NCI-H345 treated with DMSO at 0.1 percent for 48 hours (cell line): ENCODE measurements around the gene PXMP4.
"Not testable (repeated sequence)": the region's sequence is repeated elsewhere in the genome, so short reads cannot be mapped to it uniquely, and the experiment has no call there.

Experiments
- DNase-seq: peaks from one replicate; lab custom pipeline; 2025; ENCODE audit not compliant: unreplicated experiment; lab: John Stamatoyannopoulos, UW

Gene PXMP4

GRCh38 chr20:33719989-33720709 lies at the start of gene PXMP4:
TSS of gene PXMP4 (minus strand) at chr20:33720310. CDS start at chr20:33720207, 103 bp downstream.
- peak; percentile 99 for DNase-seq

GRCh38 chr20:33769043-33769442 lies 48.9 kb upstream of the PXMP4 start:
- DNase-seq: no peak

GRCh38 chr20:33767777-33768138 lies 47.6 kb upstream of the PXMP4 start:
- no peak for DNase-seq

- no peak for DNase-seq
These were observed 46.6 kb upstream of the PXMP4 start for GRCh38 chr20:33766686-33767085.

- no peak for DNase-seq
These were observed 45.5 kb upstream of the PXMP4 start for GRCh38 chr20:33765592-33765991.

GRCh38 chr20:33765099-33765498 lies 45.0 kb upstream of the PXMP4 start:
- DNase-seq: no peak

- DNase-seq: no peak
These were observed 41.7 kb upstream of the PXMP4 start for GRCh38 chr20:33761698-33762250.

GRCh38 chr20:33757458-33757857 lies 37.3 kb upstream of the PXMP4 start:
- DNase-seq: no peak

- DNase-seq: no peak
These were observed 36.9 kb upstream of the PXMP4 start for GRCh38 chr20:33757046-33757445.

GRCh38 chr20:33755936-33756490 lies 35.9 kb upstream of the PXMP4 start:
- DNase-seq: not testable (repeated sequence)

- DNase-seq: no peak
These were observed 33.7 kb upstream of the PXMP4 start for GRCh38 chr20:33753763-33754162.

GRCh38 chr20:33753143-33753542 lies 33.0 kb upstream of the PXMP4 start:
- no peak for DNase-seq

GRCh38 chr20:33751775-33752174 lies 31.7 kb upstream of the PXMP4 start:
- no peak for DNase-seq

- DNase-seq: no peak
These were observed 26.4 kb upstream of the PXMP4 start for GRCh38 chr20:33746325-33746998.

GRCh38 chr20:33744773-33745385 lies 24.8 kb upstream of the PXMP4 start:
- no peak for DNase-seq

GRCh38 chr20:33744181-33744580 lies 24.1 kb upstream of the PXMP4 start:
- no peak for DNase-seq

- no peak for DNase-seq
These were observed 20.1 kb upstream of the PXMP4 start for GRCh38 chr20:33740189-33740588.

GRCh38 chr20:33739493-33739892 lies 19.4 kb upstream of the PXMP4 start:
- no peak for DNase-seq

- no peak for DNase-seq
These were observed 16.9 kb upstream of the PXMP4 start for GRCh38 chr20:33736962-33737361.

- DNase-seq: no peak
These were observed 13.8 kb upstream of the PXMP4 start for GRCh38 chr20:33733654-33734576.
